NCI-H2196 treated with DMSO at 0.1 percent for 48 hours (cell line): Measurements from ENCODE around the gene RAC2.
"Not testable (repeated sequence)": the region's sequence is repeated elsewhere in the genome, so short reads cannot be mapped to it uniquely, and the experiment has no call there.

ENCODE experiments used
- DNase-seq: peaks from one replicate; lab custom pipeline; 2025; ENCODE audit not compliant: unreplicated experiment; lab: John Stamatoyannopoulos, UW

Gene RAC2

DNA sequence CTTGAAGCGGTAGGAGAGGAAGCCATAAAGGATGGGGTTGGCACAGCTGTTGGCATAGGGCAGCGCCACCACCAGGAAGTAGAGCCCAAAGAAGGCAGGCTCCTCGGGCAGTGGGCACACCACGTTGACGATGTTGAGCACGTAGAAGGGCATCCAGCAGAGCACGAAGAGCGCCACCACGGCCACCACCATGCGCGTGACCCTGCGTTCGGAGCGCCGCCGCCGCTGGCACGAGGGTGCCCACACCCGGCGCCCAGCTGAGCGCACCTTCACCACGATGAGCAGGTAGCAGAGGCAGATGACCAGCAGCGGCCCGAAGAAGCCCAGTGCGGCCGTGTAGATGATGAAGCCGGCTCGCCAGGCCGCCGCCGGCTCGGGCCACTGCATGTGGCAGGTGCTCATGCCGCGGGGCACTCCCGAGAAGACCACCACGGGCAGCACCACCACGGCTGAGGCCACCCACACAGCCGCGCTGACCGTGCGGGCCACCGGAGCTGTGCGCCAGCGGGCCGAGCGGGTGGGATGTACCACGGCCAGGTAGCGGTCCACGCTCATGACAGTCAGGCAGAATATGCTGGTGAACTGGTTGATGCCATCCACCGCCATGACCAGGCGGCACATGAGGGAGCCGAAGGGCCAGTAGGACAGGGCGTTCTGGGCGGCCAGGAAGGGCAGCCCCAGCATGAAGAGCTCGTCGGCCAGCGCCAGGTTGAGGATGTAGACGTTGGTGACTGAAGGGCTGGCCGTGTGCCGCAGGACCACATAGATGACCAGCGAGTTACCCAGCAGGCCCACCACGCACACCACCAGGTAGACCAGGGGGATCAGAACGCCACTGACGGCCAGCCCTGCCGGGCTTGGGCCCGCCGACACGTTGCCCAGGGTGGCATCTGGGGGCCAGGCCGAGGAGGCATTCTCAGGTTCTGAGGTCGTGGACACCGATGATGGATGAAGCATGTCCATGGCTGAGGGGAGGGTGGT, 36.9 kb downstream of the RAC2 start:
- no peak for DNase-seq

DNA sequence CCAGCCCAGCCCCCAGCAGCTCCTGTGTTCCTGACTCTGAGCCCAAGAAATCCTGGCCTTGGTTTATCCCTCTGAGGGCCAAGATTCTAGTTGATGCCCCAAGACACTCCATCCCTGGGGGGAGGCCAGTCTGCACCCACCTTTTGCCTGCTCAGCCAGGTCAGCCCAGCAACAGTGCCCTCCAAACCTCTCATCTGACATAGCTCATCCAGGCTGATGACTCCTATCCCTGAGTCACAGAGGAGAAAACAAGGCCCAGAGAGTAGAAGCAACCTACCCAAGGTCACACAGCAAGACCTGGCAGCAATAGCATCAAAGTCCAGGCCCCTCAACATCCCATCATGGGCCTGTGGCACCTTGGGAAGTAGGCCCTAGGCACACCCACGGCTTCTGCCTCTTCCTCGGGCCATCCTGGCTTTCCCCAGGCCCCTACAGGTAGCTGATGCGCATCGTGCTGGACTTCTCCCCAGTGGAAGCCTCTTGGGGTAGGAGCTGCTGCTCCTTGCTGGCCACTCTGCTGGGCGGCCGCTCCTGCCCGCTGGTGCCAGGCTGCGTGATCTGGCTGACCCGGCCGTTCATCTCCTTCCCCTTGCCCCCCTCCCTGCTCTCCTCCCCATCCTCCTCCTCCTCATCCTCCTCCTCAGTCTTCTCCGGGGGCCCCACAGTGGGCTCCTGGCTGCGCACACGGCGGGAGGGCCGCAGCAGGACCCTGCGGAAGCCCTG, 37.8 kb downstream of the RAC2 start:
- no peak for DNase-seq

DNA sequence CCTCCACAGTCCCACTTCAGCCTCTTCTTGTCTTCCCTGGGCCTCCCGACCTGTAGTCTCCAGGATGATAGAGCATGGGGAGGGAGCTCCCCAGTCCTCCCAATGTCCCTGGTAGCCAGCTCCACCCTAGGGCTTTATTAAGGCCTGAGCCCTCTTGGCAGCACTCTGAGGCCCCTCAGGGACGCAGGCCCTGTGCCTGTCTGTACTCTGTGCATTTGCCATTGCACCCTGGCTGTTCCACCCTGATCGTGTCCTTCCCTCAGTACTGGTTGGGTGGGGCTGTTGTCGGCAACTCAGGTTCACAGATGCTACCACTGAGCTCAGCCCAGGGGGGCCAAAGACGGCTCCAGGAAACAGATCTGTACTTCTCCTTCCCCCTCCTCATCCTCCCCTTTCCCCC, 39.0 kb downstream of the RAC2 start:
- no peak for DNase-seq

DNA sequence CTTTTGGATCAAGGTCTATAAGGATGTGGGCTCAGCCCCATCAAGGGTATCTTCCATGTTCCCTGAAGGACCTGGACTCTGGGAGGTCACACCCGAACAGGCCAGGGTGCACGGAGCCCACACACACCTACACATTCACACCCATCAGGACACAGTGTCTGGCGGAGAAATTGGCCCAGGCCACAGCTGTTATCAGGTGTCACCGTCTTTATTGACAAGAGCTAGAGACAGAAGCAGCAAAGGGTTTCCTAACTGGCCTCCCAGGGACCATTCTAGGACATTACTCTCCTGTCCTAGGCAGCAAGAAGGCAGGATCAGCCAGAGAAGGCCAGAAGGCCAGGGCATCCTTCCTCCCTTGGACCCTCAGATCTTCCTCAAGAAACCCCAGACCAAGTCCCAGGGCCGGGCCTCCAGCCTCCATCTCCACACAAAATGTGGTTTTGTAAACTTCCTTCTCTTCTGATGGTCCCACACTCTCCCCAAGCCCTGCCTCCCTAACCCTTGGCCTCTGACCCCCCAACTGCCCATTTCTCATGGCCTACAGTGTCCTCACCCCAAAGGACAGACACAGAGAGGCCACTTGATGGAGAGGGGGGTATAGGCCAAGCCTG, 39.9 kb downstream of the RAC2 start:
- DNase-seq, result no peak

DNA sequence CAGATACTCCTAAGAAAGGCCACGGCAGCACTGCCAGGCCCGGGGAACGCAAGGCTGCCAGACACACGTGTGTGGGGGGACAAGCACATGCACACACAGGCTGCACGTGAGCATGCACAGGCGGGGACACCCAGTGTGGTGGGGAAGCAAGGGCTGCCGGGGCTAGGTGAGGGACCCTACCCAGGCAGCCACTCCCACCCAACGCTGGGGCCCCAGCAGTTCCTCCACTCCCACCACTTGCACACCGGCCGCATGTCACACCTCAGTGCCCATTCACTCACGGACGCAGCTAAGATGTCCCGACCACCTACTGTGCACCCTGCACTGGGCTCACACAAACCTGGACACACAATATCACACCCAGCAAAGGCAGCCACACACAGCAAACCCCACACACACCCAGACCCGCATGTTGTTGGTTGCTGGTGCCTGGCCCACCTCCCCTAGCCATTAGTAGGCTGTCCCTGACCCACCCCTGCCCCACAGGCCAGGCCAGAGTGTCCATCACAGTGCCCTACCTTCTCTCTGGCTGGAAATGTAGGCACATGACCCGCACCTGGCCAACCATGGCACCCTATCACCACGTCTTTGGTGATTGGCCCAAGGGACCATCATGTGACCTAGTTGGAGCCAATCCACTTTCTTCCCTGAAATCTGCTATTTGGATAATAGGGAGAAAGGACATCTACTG, 40.6 kb downstream of the RAC2 start:
- DNase-seq, result no peak

DNA sequence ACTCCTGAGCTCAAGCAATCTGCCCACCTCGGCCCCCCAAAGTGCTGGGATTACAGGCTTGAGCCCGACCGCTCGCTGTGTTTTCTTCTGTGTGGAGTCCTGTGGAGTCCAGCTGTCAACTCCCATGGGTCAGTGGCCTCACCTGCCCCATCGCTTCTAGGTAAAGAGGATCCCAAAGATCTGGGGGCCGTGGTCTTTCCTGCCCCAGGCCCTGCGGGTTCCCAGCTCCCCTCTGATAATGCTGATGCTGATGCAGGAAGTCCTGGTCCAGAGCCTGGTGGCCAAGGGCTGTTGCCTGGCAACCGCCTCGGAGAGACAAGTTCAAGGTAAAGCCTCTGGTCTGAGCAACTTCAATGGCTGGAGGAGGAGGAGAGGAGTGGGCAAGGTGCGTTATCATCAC, 41.4 kb downstream of the RAC2 start:
- DNase-seq, result no peak

DNA sequence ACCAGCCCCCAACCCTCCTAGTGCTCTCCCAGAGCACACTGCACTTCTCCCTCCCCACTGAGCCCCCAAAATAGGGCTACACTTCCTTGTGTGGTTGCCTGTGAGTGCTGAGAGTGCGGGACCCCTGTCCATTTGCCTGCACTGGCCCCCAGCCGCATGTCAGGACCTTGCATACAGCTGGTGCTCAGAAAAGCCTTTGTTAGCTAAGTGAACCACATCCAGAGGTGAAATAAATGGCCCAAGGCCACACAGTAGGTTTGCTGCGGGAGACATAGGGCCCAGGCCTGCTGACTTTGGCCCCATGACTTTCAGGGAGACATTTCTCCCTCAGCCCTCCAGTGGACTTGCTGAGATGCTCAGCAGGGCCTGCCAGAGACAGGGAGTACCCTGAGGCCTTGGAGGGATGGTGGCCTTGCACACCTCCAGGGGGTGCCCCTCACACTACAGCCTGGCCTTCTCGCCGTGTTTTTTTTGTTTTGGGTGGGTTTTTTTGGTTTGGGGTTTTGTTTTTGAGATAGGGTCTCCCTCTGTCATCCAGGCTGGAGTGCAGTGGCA, 42.0 kb downstream of the RAC2 start:
- DNase-seq, result no peak

DNA sequence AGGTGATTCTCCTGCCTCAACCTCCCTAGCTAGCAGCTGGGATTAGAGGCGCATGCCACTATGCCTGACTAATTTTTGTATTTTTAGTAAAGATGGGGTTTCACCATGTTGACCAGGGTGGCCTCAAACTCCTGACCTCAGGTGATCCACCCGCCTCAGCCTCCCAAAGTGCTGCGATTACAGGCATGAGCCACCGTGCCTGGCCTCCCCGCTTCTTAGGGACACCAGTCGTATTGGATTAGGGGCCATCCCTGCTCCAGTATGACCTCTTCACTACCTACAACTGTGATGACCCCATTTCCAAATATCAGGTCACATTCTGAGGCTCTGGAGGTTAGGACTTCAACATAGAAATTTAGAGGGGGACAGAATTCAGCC, 42.6 kb downstream of the RAC2 start:
- not testable (repeated sequence) for DNase-seq

DNA sequence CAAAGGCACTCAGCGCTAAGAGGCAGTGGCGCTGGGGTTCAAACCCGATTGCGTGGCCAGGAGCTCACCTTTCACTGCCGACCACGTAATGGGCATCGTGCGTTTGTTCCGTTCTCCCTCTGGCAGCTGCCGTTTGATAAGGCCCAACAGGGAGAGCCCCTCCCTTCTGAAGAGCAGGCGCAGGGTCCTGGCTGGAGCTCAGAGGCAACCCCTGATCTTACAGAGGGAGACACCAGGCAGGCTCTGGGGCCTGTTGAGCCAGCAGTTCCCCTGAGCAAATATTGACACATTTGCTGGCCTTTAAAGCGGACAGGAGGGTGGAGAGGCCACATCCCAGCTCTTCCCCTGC, 44.3 kb downstream of the RAC2 start:
- peak; percentile 30 for DNase-seq

DNA sequence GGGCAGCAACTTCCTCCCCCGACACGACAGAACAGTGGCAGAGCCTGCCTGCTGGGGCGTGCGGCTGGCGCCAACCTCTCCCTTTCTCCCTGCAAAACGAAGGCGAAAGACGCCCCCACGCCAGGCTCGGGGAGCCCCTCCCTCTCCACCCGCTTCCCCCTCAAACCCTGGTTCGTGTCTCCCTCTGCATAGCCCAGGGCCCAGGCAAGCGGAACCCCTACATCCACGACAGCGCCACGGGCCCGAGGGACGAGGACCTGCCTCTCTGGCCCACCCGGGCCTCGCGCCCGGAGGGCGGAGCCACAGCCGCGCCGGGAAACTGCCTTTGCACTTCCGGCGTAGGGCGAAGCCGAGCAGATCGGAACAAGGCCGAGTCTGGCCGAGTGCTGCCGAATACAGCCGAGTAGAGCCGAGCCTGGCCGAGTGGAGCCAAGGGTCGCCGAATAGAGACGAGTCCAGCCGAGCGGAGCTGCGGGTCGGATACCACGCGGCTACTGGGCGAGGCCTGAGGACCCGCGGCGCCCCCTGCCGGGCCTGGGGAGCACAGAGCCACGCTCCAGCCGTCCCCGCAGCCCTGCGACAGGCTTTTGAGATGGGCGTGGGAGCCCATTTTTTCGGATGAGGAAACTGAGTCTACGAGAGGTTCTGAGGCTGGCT, 44.8 kb downstream of the RAC2 start:
- DNase-seq, result peak; percentile 71

DNA sequence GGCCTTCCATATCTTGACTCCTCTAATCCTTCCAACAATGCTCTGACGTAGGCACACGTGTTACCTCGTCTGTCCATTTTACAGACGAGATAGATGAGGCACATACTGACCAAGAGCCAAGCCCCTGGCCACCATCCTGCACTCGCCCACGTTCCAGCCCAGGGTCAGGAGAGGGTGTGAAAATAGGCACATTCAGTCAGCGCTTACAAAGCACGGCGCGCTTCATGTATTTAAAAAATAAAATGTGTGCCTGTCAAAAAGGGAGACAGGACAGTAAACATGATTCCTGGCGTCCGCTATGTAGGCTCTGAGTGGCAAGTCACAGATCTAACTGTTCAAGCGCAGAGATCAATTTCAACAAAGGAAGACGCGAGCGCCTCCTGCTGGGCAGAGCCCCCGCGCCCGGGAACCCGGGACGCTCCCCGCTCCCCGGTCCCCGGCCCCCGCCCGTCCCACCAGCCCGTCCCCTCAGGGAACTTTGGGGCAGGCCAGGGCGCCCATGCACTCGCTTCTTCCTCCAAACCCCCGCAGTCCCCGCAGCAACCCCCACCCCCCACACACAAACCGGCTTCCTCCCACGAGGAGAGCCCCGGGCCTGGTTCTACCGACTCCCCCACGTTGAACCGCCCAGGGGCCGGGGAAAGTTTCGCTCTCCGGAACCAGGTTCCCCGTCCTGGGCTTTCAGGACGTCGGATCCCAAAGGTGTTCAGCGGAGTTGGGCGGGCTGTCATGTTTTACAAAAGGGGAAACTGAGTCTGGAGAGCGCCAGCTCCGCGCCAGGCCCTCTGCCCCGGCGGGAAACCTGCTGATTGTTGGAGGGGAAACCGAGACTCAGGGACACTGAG, 45.6 kb downstream of the RAC2 start:
- DNase-seq, result peak; percentile 33

DNA sequence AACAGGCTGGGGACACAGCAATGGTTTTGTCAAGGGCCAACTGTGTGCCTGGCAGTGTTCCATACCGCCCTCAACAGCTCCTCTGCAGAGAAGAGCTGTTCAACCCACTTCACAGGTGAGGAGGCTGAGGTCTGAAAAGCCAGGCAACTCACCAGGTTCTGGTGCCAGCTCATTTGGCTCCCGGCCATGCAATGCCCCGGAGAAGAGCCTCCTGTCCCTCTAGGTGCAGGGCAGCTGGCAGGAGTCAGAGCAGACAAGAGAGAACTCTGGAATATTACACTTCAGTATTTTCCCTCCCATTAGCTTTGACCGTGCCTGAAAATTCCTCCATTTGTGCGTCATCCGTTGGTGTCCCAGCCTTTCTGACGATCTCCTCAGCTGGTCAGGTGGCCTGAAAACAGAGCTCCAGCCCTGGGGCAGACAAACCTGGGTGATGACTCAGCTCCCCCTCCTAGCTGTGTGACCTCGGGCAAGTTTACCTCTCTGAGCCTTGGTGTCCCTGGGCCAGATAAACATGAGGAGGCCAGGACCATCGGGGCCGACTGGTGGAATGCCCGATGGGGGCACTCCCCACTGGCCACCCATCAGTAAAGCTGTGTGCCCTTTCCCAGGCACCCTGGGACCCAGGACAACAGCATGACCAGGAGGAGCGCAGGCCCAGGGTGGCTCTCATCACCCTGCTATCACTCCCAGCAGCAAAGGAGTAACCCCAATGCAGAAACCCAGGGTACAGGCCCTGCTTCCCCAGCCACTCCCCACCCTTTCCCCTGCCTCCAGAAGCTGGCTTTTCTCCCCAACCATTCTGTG, 46.4 kb downstream of the RAC2 start:
- peak; percentile 51 for DNase-seq

DNA sequence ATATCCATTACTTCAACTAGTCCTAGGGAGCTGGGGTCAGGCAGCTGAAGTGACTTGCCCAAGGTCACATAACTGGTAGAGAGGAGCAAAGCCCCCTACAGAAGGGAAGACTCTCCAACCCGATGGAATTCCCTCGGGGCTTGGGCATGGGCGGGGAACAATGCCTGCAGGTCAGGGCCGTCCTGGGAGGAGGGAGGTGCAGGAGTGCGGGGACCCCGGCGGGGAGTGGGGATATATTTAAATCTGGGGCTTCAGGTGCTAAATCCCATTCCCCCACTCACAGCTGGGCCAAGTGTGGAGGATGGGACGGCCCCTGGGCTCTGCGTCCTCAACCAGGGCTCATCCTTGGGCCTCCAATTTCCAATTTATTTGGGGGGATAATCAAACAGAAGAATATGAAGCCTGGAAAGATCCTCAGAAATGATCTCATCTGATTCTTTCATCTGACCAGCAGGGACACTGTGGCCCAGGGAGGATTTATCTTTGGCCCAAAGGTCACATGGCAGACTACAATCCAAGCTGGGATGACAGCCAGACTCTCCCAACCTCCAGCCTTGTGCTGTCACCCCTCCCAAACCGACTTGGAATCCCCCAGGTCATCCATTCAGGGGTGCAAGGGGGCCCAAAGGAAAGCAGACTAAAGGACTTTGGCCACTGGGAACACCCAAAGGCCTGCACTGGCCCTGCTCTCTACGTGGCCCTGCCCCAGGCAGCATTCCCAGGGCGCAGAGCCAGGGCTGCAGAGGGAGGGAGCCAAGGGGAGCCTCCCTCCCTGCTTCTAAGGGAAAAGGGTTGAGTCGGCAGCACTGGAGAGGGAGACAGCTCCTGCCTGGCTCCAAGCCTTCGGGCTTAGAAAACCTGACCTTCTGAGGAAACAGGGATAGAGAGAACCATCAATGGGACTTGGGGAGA, 47.3 kb downstream of the RAC2 start:
- peak; percentile 22 for DNase-seq

DNA sequence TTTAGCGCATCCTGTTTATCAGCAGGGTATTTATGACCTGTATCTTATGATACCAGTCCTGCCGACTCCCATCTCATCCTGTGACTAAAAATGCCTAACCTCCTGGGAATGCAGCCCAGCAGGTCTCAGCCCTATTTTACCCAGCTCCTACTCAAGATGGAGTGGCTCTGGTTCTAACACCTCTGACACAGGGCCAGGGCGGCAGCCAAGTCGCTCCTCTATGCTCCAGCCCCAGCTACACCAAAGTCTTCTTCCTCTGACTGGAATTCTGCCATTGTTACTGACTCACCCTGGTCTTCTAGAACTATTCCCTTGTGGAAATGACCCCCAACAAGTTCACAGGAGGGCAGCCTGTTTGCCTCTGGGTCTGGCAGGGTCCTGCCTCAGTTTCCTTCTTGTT, 48.1 kb downstream of the RAC2 start:
- DNase-seq, result no peak

DNA sequence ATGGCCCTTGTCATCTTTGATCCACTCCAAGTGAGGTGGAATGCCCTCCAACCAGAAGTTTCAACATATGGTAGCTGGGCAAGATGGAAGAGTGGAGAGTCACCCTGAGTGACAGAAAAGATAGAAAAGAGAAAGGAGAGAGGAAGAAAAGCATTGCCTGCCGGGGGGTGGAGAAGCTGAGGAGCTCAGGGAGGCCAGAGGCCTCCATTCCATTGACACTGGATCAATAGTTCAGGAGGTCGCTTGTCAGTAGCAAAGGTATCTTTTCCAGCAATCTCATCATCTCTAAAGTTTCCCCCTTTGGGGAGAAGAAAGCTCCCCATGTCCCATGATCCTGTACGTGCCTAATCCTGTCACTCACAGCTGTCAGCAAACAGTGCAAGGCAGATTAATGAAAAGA, 49.3 kb downstream of the RAC2 start:
- no peak for DNase-seq

DNA sequence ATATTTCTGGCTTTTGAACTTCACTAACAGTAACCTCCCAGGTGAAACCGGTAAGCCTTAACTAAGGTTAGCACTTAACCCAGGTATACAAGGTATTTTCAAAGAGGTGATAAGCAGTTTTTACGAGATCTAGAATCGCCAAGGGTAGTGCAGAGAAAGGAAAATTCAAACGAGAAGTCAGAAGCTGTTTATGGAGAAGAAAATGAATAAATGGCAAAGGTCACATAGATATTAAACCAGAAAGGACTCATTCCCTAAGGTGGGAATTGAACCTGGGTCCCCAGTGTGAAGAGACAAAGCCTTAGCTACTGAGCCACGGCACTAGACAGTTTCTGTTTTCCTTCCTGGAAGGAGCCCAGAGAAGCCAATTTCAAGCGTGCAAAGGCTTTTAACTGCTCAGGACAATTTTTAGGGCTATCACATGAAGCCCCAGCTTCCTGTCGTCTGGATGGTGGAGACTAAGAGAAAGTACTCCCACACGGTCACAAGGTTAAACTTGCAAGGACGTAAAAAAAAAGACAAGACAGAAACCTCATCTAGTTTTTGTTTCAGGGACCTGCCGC, 50.4 kb downstream of the RAC2 start:
- DNase-seq, result no peak

DNA sequence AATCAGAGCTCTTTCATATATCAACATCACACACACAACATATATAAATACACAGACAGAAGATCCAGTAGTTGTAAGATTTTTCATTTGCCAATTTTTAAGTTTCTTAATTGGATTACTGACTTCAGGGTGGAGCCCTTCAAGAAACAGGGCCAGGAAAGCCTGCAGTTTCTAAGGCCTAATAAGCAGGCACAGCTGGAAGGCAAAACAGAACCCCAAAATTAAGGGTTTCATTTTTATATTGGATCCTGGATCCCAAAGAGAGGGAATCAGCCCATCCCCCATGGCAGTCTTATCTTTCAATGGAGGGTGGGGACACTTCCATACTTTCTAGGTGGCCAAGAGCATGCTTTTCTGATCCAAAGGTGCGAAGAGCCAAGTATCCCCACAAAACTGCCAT, 51.3 kb downstream of the RAC2 start:
- DNase-seq, result no peak
